Measurements from ENCODE around the gene RIMBP2.

RIMBP2 gene

GRCh38 chr12:130433411-130433810, 282.7 kb downstream of the RIMBP2 start:
- DNase-seq = no peak

GRCh38 chr12:130431176-130431575, 284.9 kb downstream of the RIMBP2 start:
- no peak for DNase-seq

- DNase-seq = no peak
Observed at GRCh38 chr12:130429656-130430505, 286.2 kb downstream of the RIMBP2 start.

GRCh38 chr12:130428116-130428515, 288.0 kb downstream of the RIMBP2 start:
- peak; percentile 72 for DNase-seq

- DNase-seq = no peak
Observed at GRCh38 chr12:130427381-130427887, 288.7 kb downstream of the RIMBP2 start.

GRCh38 chr12:130425698-130426245, 290.3 kb downstream of the RIMBP2 start:
- DNase-seq = no peak

- DNase-seq = no peak
Observed at GRCh38 chr12:130424858-130425697, 291.0 kb downstream of the RIMBP2 start.

GRCh38 chr12:130423991-130424857, 291.9 kb downstream of the RIMBP2 start:
- DNase-seq = no peak

GRCh38 chr12:130423136-130423535, 293.0 kb downstream of the RIMBP2 start:
- DNase-seq = no peak

GRCh38 chr12:130422676-130423075, 293.4 kb downstream of the RIMBP2 start:
- no peak for DNase-seq

GRCh38 chr12:130421896-130422295, 294.2 kb downstream of the RIMBP2 start:
- DNase-seq = no peak

- DNase-seq = no peak
Observed at GRCh38 chr12:130420071-130420470, 296.0 kb downstream of the RIMBP2 start.

- no peak for DNase-seq
Observed at GRCh38 chr12:130419116-130419515, 297.0 kb downstream of the RIMBP2 start.

- DNase-seq = peak; percentile 41
Observed at GRCh38 chr12:130418251-130418650, 297.8 kb downstream of the RIMBP2 start.

GRCh38 chr12:130414381-130414780, 301.7 kb downstream of the RIMBP2 start:
- no peak for DNase-seq

- no peak for DNase-seq
Observed at GRCh38 chr12:130413909-130414308, 302.2 kb downstream of the RIMBP2 start.

GRCh38 chr12:130412384-130412783, 303.7 kb downstream of the RIMBP2 start:
- DNase-seq = no peak

GRCh38 chr12:130405332-130405731, 310.8 kb downstream of the RIMBP2 start:
- no peak for DNase-seq

- DNase-seq = no peak
Observed at GRCh38 chr12:130401703-130402102, 314.4 kb downstream of the RIMBP2 start.

GRCh38 chr12:130398100-130398848, 317.8 kb downstream of the RIMBP2 start:
- no peak for DNase-seq

- no peak for DNase-seq
Observed at GRCh38 chr12:130396667-130397066, 319.4 kb downstream of the RIMBP2 start.

GRCh38 chr12:130394906-130395305, 321.2 kb downstream of the RIMBP2 start:
- no peak for DNase-seq

Data from DMS79 treated with DMSO at 0.1 percent for 48 hours (cell line).